Measurements from ENCODE around the gene MC1R.

Gene MC1R

GRCh38 chr16:89936508-89936907 is 17.8 kb downstream of the MC1R start:
- peaks cover 0 to 2% of the 10 kb centered on the region in 2 donors for H3K4me1 ChIP-seq (ENCODE audit: control insufficient read depth in 2 of 2, insufficient read depth in 1 of 2, low read depth in 1 of 2, low read length in 2 of 2)
- no peak overlapping the region for H3K23ac ChIP-seq (ENCODE audit: low read depth, low read length, poor library complexity)
- H3K79me1 ChIP-seq (ENCODE audit: low read depth, low read length) = peaks cover 3% of the 10 kb centered on the region
- no peak overlapping the region for H3K9ac ChIP-seq (ENCODE audit: low read depth, low read length, poor library complexity)
- H4K8ac ChIP-seq (ENCODE audit: low read depth, low read length) = no peak overlapping the region
- peaks cover 0 to 2% of the 10 kb centered on the region in 2 donors for H3K9me3 ChIP-seq (replicated peaks in 1 of 2; ENCODE audit: control insufficient read depth in 2 of 2, insufficient read depth in 1 of 2, low read depth in 1 of 2, low read length in 2 of 2)
- no peak overlapping the region for H2AFZ ChIP-seq (ENCODE audit: low read length)
- no peak overlapping the region for H3K18ac ChIP-seq (ENCODE audit: low read length)
- H3K36me3 ChIP-seq (replicated peaks in 1 of 2; ENCODE audit: control insufficient read depth in 2 of 2, insufficient read depth in 2 of 2, low read length in 2 of 2) = peaks cover 42 to 57% of the 10 kb centered on the region in 2 donors
- H3K4me3 ChIP-seq (ENCODE audit: low read length in 2 of 2) = no peak overlapping the region
- DNase-seq (ENCODE audit: low spot score) = no peak
- H3K4me2 ChIP-seq (ENCODE audit: insufficient read depth, low read length, poor library complexity, severe bottlenecking) = no peak overlapping the region
- no peak overlapping the region for H2AK5ac ChIP-seq (ENCODE audit: low read depth, low read length)
- no peak overlapping the region for H4K91ac ChIP-seq (ENCODE audit: low read depth, low read length, poor library complexity)
- H2BK120ac ChIP-seq (ENCODE audit: low read depth, low read length) = no peak overlapping the region
- H2BK15ac ChIP-seq (ENCODE audit: low read length) = no peak overlapping the region
- no peaks in the 10 kb centered on the region for H3K27me3 ChIP-seq (ENCODE audit: control insufficient read depth in 3 of 3, insufficient read depth in 3 of 3, low read depth in 1 of 3, low read length in 3 of 3)
- H3K4ac ChIP-seq (ENCODE audit: low read length) = no peak overlapping the region
- no peak overlapping the region for H3K27ac ChIP-seq (replicated peaks; ENCODE audit: low read length)
- no CpG with 5 or more reads among the region's 14 CpGs for WGBS, 2 donors (ENCODE audit: extremely low coverage in 2 of 2, insufficient read length in 2 of 2, insufficient replicate concordance in 1 of 2)
- no peak overlapping the region for H2BK5ac ChIP-seq (ENCODE audit: low read length)
- no peak overlapping the region for H2BK12ac ChIP-seq (ENCODE audit: low read length)
- no peak overlapping the region for H3K14ac ChIP-seq (ENCODE audit: low read length)

- peaks cover 37 to 52% of the 10 kb centered on the region in 2 donors for H3K36me3 ChIP-seq (replicated peaks in 1 of 2; ENCODE audit: control insufficient read depth in 2 of 2, insufficient read depth in 2 of 2, low read length in 2 of 2)
- WGBS, 2 donors (ENCODE audit: extremely low coverage in 2 of 2, insufficient read length in 2 of 2, insufficient replicate concordance in 1 of 2) = no CpG with 5 or more reads among the region's 20 CpGs
- no peak overlapping the region for H4K8ac ChIP-seq (ENCODE audit: low read depth, low read length)
- no peaks in the 10 kb centered on the region for H3K27me3 ChIP-seq (ENCODE audit: control insufficient read depth in 3 of 3, insufficient read depth in 3 of 3, low read depth in 1 of 3, low read length in 3 of 3)
- no peak overlapping the region for H3K27ac ChIP-seq (replicated peaks; ENCODE audit: low read length)
- no peak overlapping the region for H2AK5ac ChIP-seq (ENCODE audit: low read depth, low read length)
- peaks cover 0 to 2% of the 10 kb centered on the region in 2 donors for H3K9me3 ChIP-seq (replicated peaks in 1 of 2; ENCODE audit: control insufficient read depth in 2 of 2, insufficient read depth in 1 of 2, low read depth in 1 of 2, low read length in 2 of 2)
- H2BK12ac ChIP-seq (ENCODE audit: low read length) = no peak overlapping the region
- H3K79me1 ChIP-seq (ENCODE audit: low read depth, low read length) = peaks cover under 1% of the 10 kb centered on the region
- no peak overlapping the region for H2BK120ac ChIP-seq (ENCODE audit: low read depth, low read length)
- no peak overlapping the region for H3K23ac ChIP-seq (ENCODE audit: low read depth, low read length, poor library complexity)
- H3K4me2 ChIP-seq (ENCODE audit: insufficient read depth, low read length, poor library complexity, severe bottlenecking) = no peak overlapping the region
- H2BK15ac ChIP-seq (ENCODE audit: low read length) = no peak overlapping the region
- no peak overlapping the region for H2AFZ ChIP-seq (ENCODE audit: low read length)
- no peak overlapping the region for H3K4ac ChIP-seq (ENCODE audit: low read length)
- H4K91ac ChIP-seq (ENCODE audit: low read depth, low read length, poor library complexity) = no peak overlapping the region
- no peak for DNase-seq (ENCODE audit: low spot score)
- no peak overlapping the region for H3K14ac ChIP-seq (ENCODE audit: low read length)
- H2BK5ac ChIP-seq (ENCODE audit: low read length) = no peak overlapping the region
- peaks cover 0 to 2% of the 10 kb centered on the region in 2 donors for H3K4me1 ChIP-seq (ENCODE audit: control insufficient read depth in 2 of 2, insufficient read depth in 1 of 2, low read depth in 1 of 2, low read length in 2 of 2)
- no peak overlapping the region for H3K4me3 ChIP-seq (ENCODE audit: low read length in 2 of 2)
- H3K18ac ChIP-seq (ENCODE audit: low read length) = no peak overlapping the region
- H3K9ac ChIP-seq (ENCODE audit: low read depth, low read length, poor library complexity) = no peak overlapping the region
These were observed 18.3 kb downstream of the MC1R start for GRCh38 chr16:89936981-89937380.

GRCh38 chr16:89938175-89938885 is 19.7 kb downstream of the MC1R start:
- no peak overlapping the region for H4K91ac ChIP-seq (ENCODE audit: low read depth, low read length, poor library complexity)
- WGBS, 2 donors (ENCODE audit: extremely low coverage in 2 of 2, insufficient read length in 2 of 2, insufficient replicate concordance in 1 of 2) = no CpG with 5 or more reads among the region's 21 CpGs
- no peak overlapping the region for H3K14ac ChIP-seq (ENCODE audit: low read length)
- H3K36me3 ChIP-seq (replicated peaks in 1 of 2; ENCODE audit: control insufficient read depth in 2 of 2, insufficient read depth in 2 of 2, low read length in 2 of 2) = peaks cover 25 to 45% of the 10 kb centered on the region in 2 donors
- no peak overlapping the region for H2BK5ac ChIP-seq (ENCODE audit: low read length)
- H3K4me1 ChIP-seq (ENCODE audit: control insufficient read depth in 2 of 2, insufficient read depth in 1 of 2, low read depth in 1 of 2, low read length in 2 of 2) = peaks cover 0 to 2% of the 10 kb centered on the region in 2 donors
- H2AFZ ChIP-seq (ENCODE audit: low read length) = no peak overlapping the region
- no peak overlapping the region for H2AK5ac ChIP-seq (ENCODE audit: low read depth, low read length)
- H3K79me1 ChIP-seq (ENCODE audit: low read depth, low read length) = no peaks in the 10 kb centered on the region
- peak overlapping the region; percentile 95 for H3K23ac ChIP-seq (ENCODE audit: low read depth, low read length, poor library complexity)
- H2BK120ac ChIP-seq (ENCODE audit: low read depth, low read length) = no peak overlapping the region
- no peak for DNase-seq (ENCODE audit: low spot score)
- H2BK12ac ChIP-seq (ENCODE audit: low read length) = no peak overlapping the region
- H3K18ac ChIP-seq (ENCODE audit: low read length) = no peak overlapping the region
- no peak overlapping the region for H4K8ac ChIP-seq (ENCODE audit: low read depth, low read length)
- no peak overlapping the region for H3K4me2 ChIP-seq (ENCODE audit: insufficient read depth, low read length, poor library complexity, severe bottlenecking)
- H3K27ac ChIP-seq (replicated peaks; ENCODE audit: low read length) = no peak overlapping the region
- no peak overlapping the region for H3K4me3 ChIP-seq (ENCODE audit: low read length in 2 of 2)
- no peaks in the 10 kb centered on the region for H3K27me3 ChIP-seq (ENCODE audit: control insufficient read depth in 3 of 3, insufficient read depth in 3 of 3, low read depth in 1 of 3, low read length in 3 of 3)
- H3K9ac ChIP-seq (ENCODE audit: low read depth, low read length, poor library complexity) = no peak overlapping the region
- H2BK15ac ChIP-seq (ENCODE audit: low read length) = no peak overlapping the region
- no peak overlapping the region for H3K4ac ChIP-seq (ENCODE audit: low read length)
- no peaks in the 10 kb centered on the region for H3K9me3 ChIP-seq (replicated peaks in 1 of 2; ENCODE audit: control insufficient read depth in 2 of 2, insufficient read depth in 1 of 2, low read depth in 1 of 2, low read length in 2 of 2)

- H3K79me1 ChIP-seq (ENCODE audit: low read depth, low read length) = peaks cover 6% of the 10 kb centered on the region
- H2BK120ac ChIP-seq (ENCODE audit: low read depth, low read length) = no peak overlapping the region
- H3K23ac ChIP-seq (ENCODE audit: low read depth, low read length, poor library complexity) = no peak overlapping the region
- no CpG with 5 or more reads among the region's 5 CpGs for WGBS, 2 donors (ENCODE audit: extremely low coverage in 2 of 2, insufficient read length in 2 of 2, insufficient replicate concordance in 1 of 2)
- H3K14ac ChIP-seq (ENCODE audit: low read length) = no peak overlapping the region
- H3K27me3 ChIP-seq (ENCODE audit: control insufficient read depth in 3 of 3, insufficient read depth in 3 of 3, low read depth in 1 of 3, low read length in 3 of 3) = peaks cover 2 to 16% (median 13%) of the 10 kb centered on the region in 3 experiments
- peaks cover 5 to 6% of the 10 kb centered on the region in 2 donors for H3K4me1 ChIP-seq (ENCODE audit: control insufficient read depth in 2 of 2, insufficient read depth in 1 of 2, low read depth in 1 of 2, low read length in 2 of 2)
- no peak overlapping the region for H4K91ac ChIP-seq (ENCODE audit: low read depth, low read length, poor library complexity)
- no peak overlapping the region for H2BK12ac ChIP-seq (ENCODE audit: low read length)
- H3K18ac ChIP-seq (ENCODE audit: low read length) = no peak overlapping the region
- H2BK5ac ChIP-seq (ENCODE audit: low read length) = no peak overlapping the region
- no peak overlapping the region for H3K9ac ChIP-seq (ENCODE audit: low read depth, low read length, poor library complexity)
- H4K8ac ChIP-seq (ENCODE audit: low read depth, low read length) = no peak overlapping the region
- H2BK15ac ChIP-seq (ENCODE audit: low read length) = no peak overlapping the region
- no peak for DNase-seq (ENCODE audit: low spot score)
- no peak overlapping the region for H3K27ac ChIP-seq (replicated peaks; ENCODE audit: low read length)
- H3K4me2 ChIP-seq (ENCODE audit: insufficient read depth, low read length, poor library complexity, severe bottlenecking) = no peak overlapping the region
- H3K36me3 ChIP-seq (replicated peaks in 1 of 2; ENCODE audit: control insufficient read depth in 2 of 2, insufficient read depth in 2 of 2, low read length in 2 of 2) = peaks cover 0 to 6% of the 10 kb centered on the region in 2 donors
- H3K4me3 ChIP-seq (ENCODE audit: low read length in 2 of 2) = no peak overlapping the region
- no peak overlapping the region for H3K4ac ChIP-seq (ENCODE audit: low read length)
- H2AK5ac ChIP-seq (ENCODE audit: low read depth, low read length) = no peak overlapping the region
- H2AFZ ChIP-seq (ENCODE audit: low read length) = no peak overlapping the region
- no peaks in the 10 kb centered on the region for H3K9me3 ChIP-seq (replicated peaks in 1 of 2; ENCODE audit: control insufficient read depth in 2 of 2, insufficient read depth in 1 of 2, low read depth in 1 of 2, low read length in 2 of 2)
These were observed 26.1 kb downstream of the MC1R start for GRCh38 chr16:89944773-89945172.

All from neuronal stem cell (in vitro differentiated cells).